Measurements from ENCODE around the gene ARHGAP4.

ARHGAP4 gene

DNA sequence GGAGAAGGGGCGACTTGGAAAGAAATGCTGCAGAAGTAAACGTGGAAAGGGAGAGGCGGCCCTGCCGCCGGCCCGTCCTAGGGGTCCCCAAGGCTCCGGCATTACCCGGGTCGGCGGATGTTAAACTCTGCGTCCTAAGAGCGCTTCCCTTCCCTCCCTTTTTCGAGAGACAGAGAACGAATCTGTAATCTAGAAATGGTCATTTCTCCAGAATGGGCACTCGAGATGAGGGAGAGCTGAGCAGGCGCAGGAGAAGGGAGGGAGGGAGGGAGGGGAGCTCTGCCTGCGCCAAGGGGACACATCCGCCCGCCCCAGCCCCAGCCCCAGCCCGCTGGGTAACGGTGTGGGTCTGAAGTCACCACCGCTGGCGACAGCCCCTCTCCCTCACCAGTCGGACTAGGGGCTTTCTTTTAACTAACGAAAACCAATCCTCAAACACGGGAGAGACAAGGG lies 43.9 kb upstream of the ARHGAP4 start:
- Histone ChIP-seq H3K9me3 (ENCODE audit: control insufficient read depth, insufficient read depth, low read length) (no peaks in the 10 kb centered on the region), H3K9ac (ENCODE audit: low read depth, low read length) (0 out of 2 replicates have a peak overlapping the region, but pooled peaks have one; percentile 11), H3K4me3 (ENCODE audit: low read depth, low read length) (peak overlapping the region; percentile 83), H3K27ac (ENCODE audit: low read depth, low read length) (no peak overlapping the region), H3K36me3 (ENCODE audit: control insufficient read depth, insufficient read depth, low read length) (peaks cover 2% of the 10 kb centered on the region), H3K4me1 (ENCODE audit: control insufficient read depth, insufficient read depth, low read length) (peaks cover 27% of the 10 kb centered on the region), H3K27me3 (ENCODE audit: control insufficient read depth, insufficient read depth, low read length) (no peaks in the 10 kb centered on the region)

DNA sequence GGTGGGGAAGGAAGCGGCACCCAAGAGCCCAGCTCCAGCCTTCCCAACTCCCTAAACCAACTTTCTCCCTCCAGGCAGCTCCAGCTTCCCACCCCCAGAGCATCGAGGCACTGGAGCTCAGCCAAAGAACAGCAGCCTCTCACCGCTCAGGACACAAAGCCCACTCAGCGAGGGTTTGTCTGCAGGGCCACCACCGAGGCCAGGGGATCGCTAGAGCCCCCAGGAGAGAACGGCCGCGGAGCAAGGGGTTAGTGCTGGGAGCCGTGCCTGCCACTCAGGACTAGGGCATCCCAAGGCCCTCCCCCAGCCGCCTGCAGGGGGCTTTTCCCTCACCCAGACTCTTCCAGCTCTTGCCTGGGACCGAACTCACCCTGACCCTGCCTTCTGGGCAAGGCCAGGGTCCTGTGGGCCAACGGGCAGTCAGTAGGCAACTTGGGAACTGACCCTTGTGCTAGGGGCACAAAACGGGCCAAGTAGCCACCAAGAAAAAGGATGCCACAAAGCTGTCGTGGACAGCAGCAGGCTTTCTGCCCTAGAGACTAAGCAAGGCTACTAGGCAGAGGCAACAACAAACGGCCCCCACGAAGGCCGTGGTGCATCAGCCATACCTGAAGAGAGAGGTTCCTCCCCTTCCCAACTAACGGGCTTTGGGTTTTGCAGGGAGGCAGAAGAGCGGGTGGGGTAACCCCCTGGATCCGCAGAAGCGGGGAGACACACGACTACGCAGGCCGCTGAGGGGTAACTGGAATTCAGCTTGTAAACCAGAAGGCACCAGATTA lies 43.2 kb upstream of the ARHGAP4 start:
- Histone ChIP-seq H3K27ac (ENCODE audit: low read depth, low read length) (peak overlapping the region; percentile 27), H3K9ac (ENCODE audit: low read depth, low read length) (0 out of 2 replicates have a peak overlapping the region, but pooled peaks have one; percentile 11), H3K27me3 (ENCODE audit: control insufficient read depth, insufficient read depth, low read length) (no peaks in the 10 kb centered on the region), H3K36me3 (ENCODE audit: control insufficient read depth, insufficient read depth, low read length) (peaks cover 8% of the 10 kb centered on the region), H3K9me3 (ENCODE audit: control insufficient read depth, insufficient read depth, low read length) (no peaks in the 10 kb centered on the region), H3K4me3 (ENCODE audit: low read depth, low read length) (peak overlapping the region; percentile 83), H3K4me1 (ENCODE audit: control insufficient read depth, insufficient read depth, low read length) (peaks cover 27% of the 10 kb centered on the region)

DNA sequence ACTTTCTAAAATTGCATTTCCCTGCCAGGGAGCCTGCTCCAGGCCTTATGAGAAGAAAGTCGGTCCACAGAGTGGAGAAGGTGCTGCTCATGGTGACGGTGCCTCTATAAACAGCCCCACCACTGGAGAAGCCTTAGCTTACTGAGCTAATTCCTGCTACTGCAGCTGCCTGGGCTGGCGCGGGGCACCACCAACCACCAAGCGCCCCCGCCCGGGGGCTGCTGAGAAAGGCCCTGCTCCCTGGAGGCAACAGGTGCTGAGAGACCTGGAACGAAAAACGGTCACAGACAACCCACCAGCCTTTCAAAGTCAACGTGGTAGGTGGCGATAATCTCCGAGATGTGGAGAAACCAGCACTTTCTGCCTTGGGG lies 42.7 kb upstream of the ARHGAP4 start:
- no peaks in the 10 kb centered on the region for H3K9me3 ChIP-seq (ENCODE audit: control insufficient read depth, insufficient read depth, low read length)
- peaks cover 14% of the 10 kb centered on the region for H3K36me3 ChIP-seq (ENCODE audit: control insufficient read depth, insufficient read depth, low read length)
- H3K27ac ChIP-seq (ENCODE audit: low read depth, low read length) = peak overlapping the region; percentile 27
- H3K27me3 ChIP-seq (ENCODE audit: control insufficient read depth, insufficient read depth, low read length) = no peaks in the 10 kb centered on the region
- H3K9ac ChIP-seq (ENCODE audit: low read depth, low read length) = no peak overlapping the region
- peaks cover 27% of the 10 kb centered on the region for H3K4me1 ChIP-seq (ENCODE audit: control insufficient read depth, insufficient read depth, low read length)
- peak overlapping the region; percentile 83 for H3K4me3 ChIP-seq (ENCODE audit: low read depth, low read length)

DNA sequence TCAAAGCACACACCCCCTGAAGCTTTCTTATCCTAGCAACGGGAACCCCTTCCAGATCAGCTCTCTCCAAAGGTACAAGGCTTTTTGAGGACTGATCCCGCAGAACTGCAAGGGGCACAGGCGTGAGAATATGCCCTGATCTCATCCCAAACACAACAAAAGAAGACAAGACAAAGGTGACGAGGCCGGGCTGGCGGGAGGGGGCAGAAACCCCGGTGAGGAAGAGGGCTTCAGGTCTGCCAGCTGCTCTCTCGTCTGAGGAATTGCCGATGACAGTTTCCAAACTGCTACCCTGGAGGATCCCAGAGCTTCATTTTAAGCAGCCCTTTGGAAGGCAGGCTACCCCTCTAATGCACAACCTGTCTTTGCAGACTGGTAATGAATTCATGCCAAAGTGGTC lies 42.2 kb upstream of the ARHGAP4 start:
- Histone ChIP-seq H3K9ac (ENCODE audit: low read depth, low read length) (no peak overlapping the region), H3K4me3 (ENCODE audit: low read depth, low read length) (peak overlapping the region; percentile 83), H3K27me3 (ENCODE audit: control insufficient read depth, insufficient read depth, low read length) (no peaks in the 10 kb centered on the region), H3K9me3 (ENCODE audit: control insufficient read depth, insufficient read depth, low read length) (no peaks in the 10 kb centered on the region), H3K27ac (ENCODE audit: low read depth, low read length) (peak overlapping the region; percentile 66), H3K4me1 (ENCODE audit: control insufficient read depth, insufficient read depth, low read length) (peaks cover 27% of the 10 kb centered on the region), H3K36me3 (ENCODE audit: control insufficient read depth, insufficient read depth, low read length) (peaks cover 18% of the 10 kb centered on the region)

DNA sequence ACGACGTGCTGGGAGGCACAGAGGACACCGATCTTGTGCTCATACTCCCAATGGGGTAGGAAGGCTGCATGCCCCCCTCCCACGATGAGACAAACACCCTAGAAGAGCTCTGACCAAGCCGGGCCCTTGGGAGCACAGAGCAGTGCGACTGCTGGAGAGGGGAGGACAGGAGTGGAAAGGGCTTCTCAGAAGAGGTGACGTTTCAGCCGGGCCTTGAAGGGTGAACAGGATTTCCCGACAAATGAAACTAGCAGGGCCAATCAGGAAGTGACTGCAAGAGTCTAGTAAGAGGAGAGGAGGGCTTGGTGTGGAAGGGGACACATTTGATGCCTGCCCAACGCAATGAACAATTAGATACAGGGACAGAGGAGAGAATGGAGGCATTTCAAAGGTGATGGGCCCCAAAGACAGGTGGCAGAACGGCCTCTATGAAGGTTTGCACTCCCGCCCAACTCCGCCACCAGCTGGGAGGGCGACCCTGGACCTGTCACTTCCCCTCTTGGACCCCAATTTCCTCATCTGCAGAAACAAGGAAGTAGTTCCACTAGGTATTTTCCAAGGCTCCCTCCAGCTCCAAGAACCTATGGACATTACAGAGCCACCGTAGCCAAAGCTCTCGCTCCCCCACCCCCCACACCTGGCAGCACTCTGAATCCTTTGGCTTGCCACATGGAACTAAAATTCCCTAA lies 41.6 kb upstream of the ARHGAP4 start:
- Histone ChIP-seq H3K27ac (ENCODE audit: low read depth, low read length) (peak overlapping the region; percentile 66), H3K9ac (ENCODE audit: low read depth, low read length) (no peak overlapping the region), H3K9me3 (ENCODE audit: control insufficient read depth, insufficient read depth, low read length) (no peaks in the 10 kb centered on the region), H3K4me3 (ENCODE audit: low read depth, low read length) (peak overlapping the region; percentile 83), H3K36me3 (ENCODE audit: control insufficient read depth, insufficient read depth, low read length) (peaks cover 24% of the 10 kb centered on the region), H3K4me1 (ENCODE audit: control insufficient read depth, insufficient read depth, low read length) (peaks cover 27% of the 10 kb centered on the region), H3K27me3 (ENCODE audit: control insufficient read depth, insufficient read depth, low read length) (no peaks in the 10 kb centered on the region)

DNA sequence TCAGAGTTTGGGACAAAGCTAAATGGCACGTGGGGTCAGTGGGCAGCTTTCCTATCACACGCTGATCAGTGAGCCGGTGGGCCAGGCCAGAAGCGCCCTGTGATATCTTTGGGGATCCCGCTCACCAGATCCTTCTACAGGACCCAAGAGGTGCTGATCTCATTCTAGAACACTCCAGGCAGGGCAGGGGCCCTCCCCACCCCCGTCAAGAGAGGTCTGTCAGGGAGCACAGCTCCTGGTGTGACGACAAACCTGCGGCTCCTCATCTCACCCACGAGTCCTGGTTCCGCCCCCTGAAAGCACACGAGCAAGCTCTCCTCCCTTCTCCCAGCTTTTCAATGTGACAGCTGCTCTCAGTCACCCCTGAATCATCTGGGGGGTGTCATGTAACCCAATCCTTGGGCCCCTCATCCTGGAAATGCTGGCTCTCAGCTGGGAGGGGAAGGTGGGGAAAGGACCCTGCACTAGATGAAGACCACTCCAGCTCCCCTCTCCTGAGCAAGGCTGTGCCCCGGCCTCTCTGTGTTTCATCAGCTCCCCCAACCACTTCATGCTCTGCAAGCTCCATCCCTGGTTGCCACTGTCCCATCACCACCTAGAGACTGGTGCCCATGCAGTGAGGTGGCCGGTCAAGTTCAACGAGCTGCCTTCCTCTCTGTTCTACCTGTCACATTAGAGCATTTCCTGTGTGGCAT lies 40.9 kb upstream of the ARHGAP4 start:
- Histone ChIP-seq H3K36me3 (ENCODE audit: control insufficient read depth, insufficient read depth, low read length) (peaks cover 31% of the 10 kb centered on the region), H3K9me3 (ENCODE audit: control insufficient read depth, insufficient read depth, low read length) (no peaks in the 10 kb centered on the region), H3K27me3 (ENCODE audit: control insufficient read depth, insufficient read depth, low read length) (no peaks in the 10 kb centered on the region), H3K27ac (ENCODE audit: low read depth, low read length) (no peak overlapping the region), H3K9ac (ENCODE audit: low read depth, low read length) (no peak overlapping the region), H3K4me1 (ENCODE audit: control insufficient read depth, insufficient read depth, low read length) (peaks cover 27% of the 10 kb centered on the region), H3K4me3 (ENCODE audit: low read depth, low read length) (no peak overlapping the region)

DNA sequence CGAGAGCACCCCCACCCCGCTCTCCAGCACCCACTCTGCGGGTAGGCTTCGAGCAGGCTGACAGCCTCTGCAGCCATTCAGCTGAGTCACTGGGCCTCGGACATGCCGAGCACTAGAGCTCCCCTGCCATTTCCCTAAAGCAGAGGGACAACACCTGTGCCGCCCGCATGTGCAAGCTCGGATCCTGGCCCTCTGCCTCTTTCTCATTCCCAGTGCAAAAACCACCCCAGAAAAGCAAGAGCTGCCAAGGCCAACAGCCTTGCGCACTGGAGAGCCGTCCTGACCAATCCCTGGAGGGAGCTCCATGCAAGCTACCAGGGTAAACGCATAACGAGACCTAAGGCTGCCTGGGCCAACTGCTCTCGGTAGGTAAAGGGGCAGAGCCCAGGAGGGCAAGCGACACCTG lies 40.2 kb upstream of the ARHGAP4 start:
- Histone ChIP-seq H3K9me3 (ENCODE audit: control insufficient read depth, insufficient read depth, low read length) (no peaks in the 10 kb centered on the region), H3K4me1 (ENCODE audit: control insufficient read depth, insufficient read depth, low read length) (peaks cover 27% of the 10 kb centered on the region), H3K36me3 (ENCODE audit: control insufficient read depth, insufficient read depth, low read length) (peaks cover 38% of the 10 kb centered on the region), H3K4me3 (ENCODE audit: low read depth, low read length) (no peak overlapping the region), H3K27me3 (ENCODE audit: control insufficient read depth, insufficient read depth, low read length) (no peaks in the 10 kb centered on the region), H3K9ac (ENCODE audit: low read depth, low read length) (no peak overlapping the region), H3K27ac (ENCODE audit: low read depth, low read length) (no peak overlapping the region)

DNA sequence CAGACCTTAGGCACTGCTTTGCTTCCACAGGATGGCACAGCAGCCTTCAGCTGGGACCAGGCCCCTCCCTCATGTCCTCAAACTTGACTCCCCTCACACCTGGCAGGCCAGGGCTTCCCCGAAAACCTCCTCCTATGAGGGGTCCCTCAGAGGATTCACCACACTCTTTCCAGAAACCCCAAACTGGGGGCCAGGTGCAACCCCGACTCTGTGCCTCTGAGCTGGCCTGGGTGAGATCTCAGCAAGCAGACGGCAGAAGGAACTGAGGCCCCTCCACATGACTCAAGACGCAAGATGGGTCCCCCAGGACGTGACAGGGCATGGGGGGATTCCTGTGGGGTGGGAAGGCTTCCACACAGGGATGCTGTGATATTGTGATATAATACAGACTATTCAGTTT lies 39.3 kb upstream of the ARHGAP4 start:
- Histone ChIP-seq H3K4me3 (ENCODE audit: low read depth, low read length) (no peak overlapping the region), H3K9ac (ENCODE audit: low read depth, low read length) (no peak overlapping the region), H3K36me3 (ENCODE audit: control insufficient read depth, insufficient read depth, low read length) (peaks cover 47% of the 10 kb centered on the region), H3K27ac (ENCODE audit: low read depth, low read length) (no peak overlapping the region), H3K9me3 (ENCODE audit: control insufficient read depth, insufficient read depth, low read length) (no peaks in the 10 kb centered on the region), H3K4me1 (ENCODE audit: control insufficient read depth, insufficient read depth, low read length) (peaks cover 27% of the 10 kb centered on the region), H3K27me3 (ENCODE audit: control insufficient read depth, insufficient read depth, low read length) (no peaks in the 10 kb centered on the region)

DNA sequence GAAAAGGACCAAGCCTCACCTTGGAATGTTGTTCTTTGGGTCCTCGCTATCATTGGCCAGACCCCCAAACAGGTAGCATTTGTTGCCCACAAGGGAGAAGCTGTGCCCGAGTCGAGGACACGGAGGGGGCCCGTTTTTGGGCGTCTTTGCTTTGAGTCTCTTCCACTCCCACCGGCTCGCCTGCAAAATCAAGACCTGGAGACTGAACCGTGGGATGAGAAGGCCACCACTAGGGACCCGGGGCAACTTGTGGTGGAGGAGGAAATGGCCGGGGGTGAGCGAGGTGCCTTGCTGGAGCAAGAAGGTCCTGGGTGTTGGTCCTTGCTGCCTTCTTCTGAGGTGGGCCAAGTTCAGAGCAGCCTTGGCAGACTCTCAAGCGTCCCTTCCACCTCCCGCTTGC lies 38.0 kb upstream of the ARHGAP4 start:
- no peaks in the 10 kb centered on the region for H3K9me3 ChIP-seq (ENCODE audit: control insufficient read depth, insufficient read depth, low read length)
- H3K27me3 ChIP-seq (ENCODE audit: control insufficient read depth, insufficient read depth, low read length) = no peaks in the 10 kb centered on the region

DNA sequence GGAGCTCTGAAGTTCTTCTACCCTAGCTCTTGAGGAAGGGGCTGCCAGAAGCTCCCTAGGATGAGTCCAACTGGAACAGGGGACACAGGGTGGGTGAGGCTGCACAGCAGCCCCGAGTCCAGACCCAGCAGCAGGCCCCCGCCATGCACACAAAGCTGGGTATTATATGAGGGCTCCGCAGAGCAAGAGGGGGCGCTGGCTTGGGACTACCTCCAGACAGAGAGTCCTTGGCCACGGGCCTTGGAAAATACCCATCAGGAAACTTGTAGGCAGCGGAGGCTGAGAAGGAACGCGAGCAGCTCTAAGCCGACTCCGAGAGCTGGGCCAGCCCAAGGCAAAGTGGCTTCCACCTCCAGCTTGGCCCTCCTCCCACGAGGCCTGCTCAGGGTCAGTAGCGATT lies 37.5 kb upstream of the ARHGAP4 start:
- peaks cover 66% of the 10 kb centered on the region for H3K36me3 ChIP-seq (ENCODE audit: control insufficient read depth, insufficient read depth, low read length)
- peaks cover 21% of the 10 kb centered on the region for H3K4me1 ChIP-seq (ENCODE audit: control insufficient read depth, insufficient read depth, low read length)
- no peak overlapping the region for H3K9ac ChIP-seq (ENCODE audit: low read depth, low read length)
- no peak overlapping the region for H3K4me3 ChIP-seq (ENCODE audit: low read depth, low read length)
- no peaks in the 10 kb centered on the region for H3K27me3 ChIP-seq (ENCODE audit: control insufficient read depth, insufficient read depth, low read length)
- no peak overlapping the region for H3K27ac ChIP-seq (ENCODE audit: low read depth, low read length)
- no peaks in the 10 kb centered on the region for H3K9me3 ChIP-seq (ENCODE audit: control insufficient read depth, insufficient read depth, low read length)

More for the DNA sequence above, 38.0 kb upstream of the ARHGAP4 start:
- Histone ChIP-seq H3K27ac (ENCODE audit: low read depth, low read length) (no peak overlapping the region), H3K9ac (ENCODE audit: low read depth, low read length) (no peak overlapping the region), H3K4me3 (ENCODE audit: low read depth, low read length) (no peak overlapping the region), H3K4me1 (ENCODE audit: control insufficient read depth, insufficient read depth, low read length) (peaks cover 27% of the 10 kb centered on the region), H3K36me3 (ENCODE audit: control insufficient read depth, insufficient read depth, low read length) (peaks cover 60% of the 10 kb centered on the region)

DNA sequence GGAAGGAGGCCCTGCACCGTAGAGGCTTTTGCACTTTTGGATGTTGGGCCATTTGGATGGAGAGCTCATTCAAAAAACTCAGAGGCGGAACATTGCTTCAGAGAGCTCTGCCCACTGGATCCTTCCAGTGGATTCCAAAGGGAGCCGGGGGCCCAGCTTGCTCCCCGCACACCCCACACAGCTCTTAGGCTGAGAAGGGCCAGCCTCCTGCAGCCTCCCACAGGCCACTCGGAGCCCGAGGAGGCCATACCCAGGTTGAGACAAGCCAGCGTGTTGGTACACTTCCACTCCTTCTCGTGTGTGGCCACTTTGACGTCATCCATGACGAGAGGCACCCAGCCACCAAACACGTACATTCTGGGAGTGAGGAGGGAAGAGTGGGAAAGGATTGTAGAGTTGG lies 35.2 kb upstream of the ARHGAP4 start:
- Histone ChIP-seq H3K9ac (ENCODE audit: low read depth, low read length) (no peak overlapping the region), H3K27ac (ENCODE audit: low read depth, low read length) (no peak overlapping the region), H3K9me3 (ENCODE audit: control insufficient read depth, insufficient read depth, low read length) (no peaks in the 10 kb centered on the region), H3K4me3 (ENCODE audit: low read depth, low read length) (no peak overlapping the region), H3K36me3 (ENCODE audit: control insufficient read depth, insufficient read depth, low read length) (peaks cover 88% of the 10 kb centered on the region), H3K27me3 (ENCODE audit: control insufficient read depth, insufficient read depth, low read length) (no peaks in the 10 kb centered on the region), H3K4me1 (ENCODE audit: control insufficient read depth, insufficient read depth, low read length) (no peaks in the 10 kb centered on the region)

All from HUES48 (cell line).